AG04450 (cell line): Measurements from ENCODE around the gene PDZD2. TPM values are rescaled to one million over a fixed set of nuclear protein-coding genes. Genes with fewer than 3 reads are reported as not detected.
"Not testable (repeated sequence)": the region's sequence is repeated elsewhere in the genome, so short reads cannot be mapped to it uniquely, and the experiment has no call there.

Experiments used
- CTCF ChIA-PET: fragments of 300-600, 350-600 bp; formaldehyde crosslinking; extraction: SDS; loops from one replicate; lab custom pipeline; 2022; ENCODE audit warnings: antibody characterized with exemption, inconsistent platforms; lab: Charles Lee
- POLR2A ChIA-PET: fragments of 350-600 bp; formaldehyde crosslinking; extraction: SDS; loops from one replicate; lab custom pipeline; 2021; ENCODE audit warnings: antibody characterized with exemption, inconsistent platforms; lab: Yijun Ruan, JAX
- DNase-seq: peaks from one replicate; pipeline ENCODE4 v3.0.0-alpha.2; 2011; ENCODE audit warnings: low read depth, low spot score
- H3K27ac ChIP-seq: one replicate; pipeline ENCODE4 v1.5.1; 2012; ENCODE audit warnings: low read depth, low read length, control low read depth
- H3K27me3 ChIP-seq: one replicate; pipeline ENCODE4 v1.6.0; 2012; ENCODE audit warnings: low read length; ENCODE audit not compliant: control insufficient read depth, insufficient read depth
- H3K4me3 ChIP-seq: 2 replicates; pipeline ENCODE4 v1.5.1; 2011; ENCODE audit warnings: mild to moderate bottlenecking, low read depth, low read length, control low read depth
- H3K9me3 ChIP-seq: 2 replicates; pipeline ENCODE4 v1.5.1; 2012; ENCODE audit warnings: low read length; ENCODE audit not compliant: control insufficient read depth, insufficient read depth
- CTCF ChIP-seq: IDR thresholded peaks from 2 replicates; pipeline ENCODE4 v1.5.1; 2011; ENCODE audit warnings: low read depth, low read length, control low read depth, inconsistent platforms
- polyA plus RNA-seq: library from polyadenylated mRNA; depleted of rRNA; stranded (reverse); fragments of >200 nt; gene quantifications from 2 replicates; pipeline ENCODE4 v1.2.3, GENCODE V29; 2011

Gene PDZD2
- polyA plus RNA-seq, 1 experiment: 0.40 TPM

GRCh38 chr5:31726952-31727351 is 88.0 kb downstream of the PDZD2 start:
- no peak overlapping the region for H3K4me3 ChIP-seq
- TF ChIP-seq CTCF: no peak

GRCh38 chr5:31728039-31728438 is 89.1 kb downstream of the PDZD2 start:
- DNase-seq: no peak
- Histone ChIP-seq H3K27me3 (no peaks in the 10 kb centered on the region), H3K27ac (no peak overlapping the region), H3K9me3 (no peaks in the 10 kb centered on the region), H3K4me3 (no peak overlapping the region)
- ChIA-PET CTCF (interaction anchor here (1.1 kb wide), 1 partner anchor 81 kb away, joined by 3 read pairs; no protein-coding TSS in a partner anchor), POLR2A (no interaction called here)
- TF ChIP-seq CTCF: no peak

More at GRCh38 chr5:31726952-31727351, 88.0 kb downstream of the PDZD2 start:
- POLR2A ChIA-PET: no interaction called here
- Histone ChIP-seq H3K9me3 (no peaks in the 10 kb centered on the region), H3K27ac (no peak overlapping the region), H3K27me3 (no peaks in the 10 kb centered on the region)
- DNase-seq: no peak
- CTCF ChIA-PET: no interaction called here

- H3K4me3 ChIP-seq, H3K9me3 ChIP-seq, H3K27me3 ChIP-seq, DNase-seq, POLR2A ChIA-PET, H3K27ac ChIP-seq: not testable (repeated sequence)
- CTCF ChIA-PET: interaction anchor here (1.1 kb wide), 1 partner anchor 80 kb away, joined by 3 read pairs; no protein-coding TSS in a partner anchor
Observed at GRCh38 chr5:31728806-31729205, 89.9 kb downstream of the PDZD2 start.

- no peak overlapping the region for H3K4me3 ChIP-seq
- no peak for DNase-seq
- H3K9me3 ChIP-seq: no peaks in the 10 kb centered on the region
- peaks cover 2% of the 10 kb centered on the region for H3K27me3 ChIP-seq
- ChIA-PET POLR2A (no interaction called here), CTCF (interaction anchor here (0.6 kb wide), 1 partner anchor 363 kb away, joined by 3 read pairs; no protein-coding TSS in a partner anchor)
- H3K27ac ChIP-seq: no peak overlapping the region
- TF ChIP-seq CTCF: no peak
Observed at GRCh38 chr5:31730139-31730538, 91.2 kb downstream of the PDZD2 start.

GRCh38 chr5:31731016-31731415 is 92.1 kb downstream of the PDZD2 start:
- no peak for TF ChIP-seq CTCF

More at GRCh38 chr5:31731016-31731415, 92.1 kb downstream of the PDZD2 start:
- CTCF ChIA-PET: no interaction called here
- no peak for DNase-seq
- POLR2A ChIA-PET: no interaction called here
- Histone ChIP-seq H3K27me3 (peaks cover 2% of the 10 kb centered on the region), H3K9me3 (no peaks in the 10 kb centered on the region), H3K27ac (no peak overlapping the region), H3K4me3 (no peak overlapping the region)
